K562 (cell line): Measurements from ENCODE around the gene HDAC10. TPM values are rescaled to one million over a fixed set of nuclear protein-coding genes. Genes with fewer than 3 reads are reported as not detected.

Experiments
- BRD9 ChIP-seq: fragments of 450-650 bp; IDR thresholded peaks from 2 replicates; pipeline ENCODE4 v1.6.1; 2018; ENCODE audit warnings: low read depth; ENCODE audit not compliant: partially characterized antibody
- CUX1 ChIP-seq: fragments of 200-800 bp; sonication (Bioruptor generic); IDR thresholded peaks from 2 replicates; pipeline ENCODE4 v1.6.1; 2016; ENCODE audit warnings: missing genetic modification characterization, missing compliant biosample characterization
- JUND ChIP-seq, 2 experiments: IDR thresholded peaks; 2 replicates in 1 of 2; 3 replicates in 1 of 2; pipeline ENCODE4 v1.6.1; 2011; ENCODE audit warnings: borderline replicate concordance in 2 of 2, low read depth in 2 of 2, low read length in 2 of 2, improper control_type of control experiment in 1 of 2, missing biosample characterization in 1 of 2, missing genetic modification characterization in 1 of 2, missing genetic modification reagents in 1 of 2
- KDM4B ChIP-seq, 2 experiments: fragments of 450-650 bp in 1 of 2; sonication (generic) in 1 of 2; IDR thresholded peaks; 2 replicates each; pipeline ENCODE4 v1.6.1; 2016 to 2017; ENCODE audit warnings: borderline replicate concordance in 2 of 2, antibody characterized with exemption in 1 of 2, low read depth in 1 of 2, mild to moderate bottlenecking in 1 of 2
- KHSRP ChIP-seq: fragments of 450-650 bp; IDR thresholded peaks from 2 replicates; pipeline ENCODE4 v1.6.1; 2017
- MIER1 ChIP-seq: fragments of 450-650 bp; IDR thresholded peaks from 2 replicates; pipeline ENCODE4 v1.6.1; 2016; ENCODE audit warnings: antibody characterized with exemption, mild to moderate bottlenecking, low read depth
- SNAPC5 ChIP-seq: fragments of 250-450 bp; sonication (Bioruptor Pico); IDR thresholded peaks from 2 replicates; pipeline ENCODE4 v1.8.0; 2021; ENCODE audit warnings: moderate library complexity, mild to moderate bottlenecking, inconsistent platforms
- ZBTB1 ChIP-seq: sonication (generic); formaldehyde crosslinking; IDR thresholded peaks from 2 replicates; pipeline ENCODE4 v1.8.1; 2023; ENCODE audit warnings: missing genetic modification reagents, low read depth, mild to moderate bottlenecking, borderline replicate concordance
- ZBTB26 ChIP-seq: fragments of 450-650 bp; formaldehyde crosslinking; IDR thresholded peaks from 2 replicates; pipeline ENCODE4 v1.4.0; 2022; ENCODE audit warnings: missing genetic modification characterization
- ZFX ChIP-seq: sonication (generic); formaldehyde crosslinking; IDR thresholded peaks from 2 replicates; pipeline ENCODE4 v1.8.0; 2022; ENCODE audit warnings: mild to moderate bottlenecking, missing genetic modification reagents, moderate library complexity
- ZNF124 ChIP-seq: sonication (generic); formaldehyde crosslinking; IDR thresholded peaks from 2 replicates; pipeline ENCODE4 v1.8.1; 2022; ENCODE audit warnings: missing genetic modification reagents
- ZNF778 ChIP-seq: fragments of 450-650 bp; formaldehyde crosslinking; IDR thresholded peaks from 2 replicates; pipeline ENCODE4 v1.4.0; 2020; ENCODE audit warnings: mild to moderate bottlenecking, moderate library complexity
- ZSCAN29 ChIP-seq: fragments of 450-650 bp; IDR thresholded peaks from 2 replicates; pipeline ENCODE4 v1.6.1; 2017
- polyA plus RNA-seq, 8 experiments: library from polyadenylated mRNA; depleted of rRNA in 4 of 8; stranded (reverse) in 5 of 8; unstranded in 3 of 8; fragments of >200 nt; fragmentation: Nextera tagmentation in 2 of 8; fragmentation: Illumina TruSeq in 1 of 8; extraction: Ambion mirVana in 2 of 8; extraction: Trizol in 1 of 8; gene quantifications; 2 replicates each; pipeline versions ENCODE4 v1.2.1 to v1.2.3, GENCODE V29; 2011 to 2014; ENCODE audit warnings: inconsistent platforms in 1 of 8, missing spikeins in 1 of 8
- total RNA-seq, 7 experiments: library from RNA; depleted of rRNA in 6 of 7; stranded (reverse); fragments of >200 nt in 6 of 7; fragmentation: Illumina TruSeq in 2 of 7; extraction: Trizol in 2 of 7; gene quantifications; 2 replicates each; pipeline versions ENCODE4 v1.2.1 to v1.2.3, GENCODE V29; 2011 to 2021; ENCODE audit warnings: low replicate concordance in 1 of 7
- TF ChIP-seq, protein P1 (sequence below): IDR thresholded peaks from 2 replicates; pipeline ENCODE4 v1.6.1; 2011; ENCODE audit warnings: borderline replicate concordance, low read depth, mild to moderate bottlenecking, moderate library complexity, low read length; ENCODE audit not compliant: insufficient read depth, poor library complexity, severe bottlenecking

The HDAC10 gene
- total and polyA plus RNA-seq, 9 of the 15 experiments (the other 6 are each of a cell fraction or from before 2014, with no cell fraction given): 0.10 to 44.2 (median 6.5) TPM

DNA sequence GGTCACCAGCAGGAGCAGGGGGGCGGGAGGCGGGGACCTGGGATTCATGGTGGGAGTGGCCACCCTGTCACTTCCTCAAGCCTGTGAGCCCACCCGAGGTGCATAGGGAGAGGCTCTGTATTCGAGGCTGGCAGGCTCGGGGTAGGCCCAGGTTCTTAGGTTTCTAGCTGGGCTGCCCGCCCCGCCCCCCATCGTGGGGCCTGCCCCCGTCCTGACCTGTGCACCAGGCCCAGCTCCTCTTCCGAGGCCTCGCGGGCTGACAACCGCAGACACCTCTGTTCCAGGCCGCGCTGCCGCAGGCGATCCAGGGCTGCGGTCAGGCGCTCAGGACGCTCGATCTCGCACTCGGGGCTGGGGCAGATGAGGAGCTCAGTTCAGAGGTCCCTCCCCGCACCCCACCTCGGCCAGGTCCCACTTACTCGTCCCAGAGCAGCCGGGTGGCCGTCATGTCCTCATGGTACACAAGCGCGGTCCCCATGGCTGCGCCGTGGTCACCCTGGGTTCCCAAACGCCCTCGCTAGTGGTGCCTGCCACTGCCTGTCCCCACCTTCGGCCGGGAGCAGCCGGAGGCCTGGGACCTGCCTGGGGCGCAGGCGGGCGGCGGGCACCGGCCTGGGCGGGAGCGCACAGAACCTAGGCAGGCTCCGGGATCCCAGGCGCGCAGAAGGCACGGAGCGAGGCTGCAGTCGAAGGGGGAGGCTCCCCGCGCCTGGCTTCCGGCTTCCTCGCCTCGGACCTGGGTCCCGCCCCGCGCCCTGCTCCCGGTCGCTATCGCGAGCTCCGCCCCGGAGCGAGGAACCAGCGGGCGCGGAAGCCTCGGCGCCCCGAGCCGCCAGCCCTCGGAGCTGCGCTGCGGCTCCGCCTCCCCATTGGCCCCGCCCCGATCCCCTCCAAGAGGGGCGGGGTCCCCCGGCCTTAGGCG lies at the start of gene HDAC10 (continued):
- TF ChIP-seq, protein P1, sequence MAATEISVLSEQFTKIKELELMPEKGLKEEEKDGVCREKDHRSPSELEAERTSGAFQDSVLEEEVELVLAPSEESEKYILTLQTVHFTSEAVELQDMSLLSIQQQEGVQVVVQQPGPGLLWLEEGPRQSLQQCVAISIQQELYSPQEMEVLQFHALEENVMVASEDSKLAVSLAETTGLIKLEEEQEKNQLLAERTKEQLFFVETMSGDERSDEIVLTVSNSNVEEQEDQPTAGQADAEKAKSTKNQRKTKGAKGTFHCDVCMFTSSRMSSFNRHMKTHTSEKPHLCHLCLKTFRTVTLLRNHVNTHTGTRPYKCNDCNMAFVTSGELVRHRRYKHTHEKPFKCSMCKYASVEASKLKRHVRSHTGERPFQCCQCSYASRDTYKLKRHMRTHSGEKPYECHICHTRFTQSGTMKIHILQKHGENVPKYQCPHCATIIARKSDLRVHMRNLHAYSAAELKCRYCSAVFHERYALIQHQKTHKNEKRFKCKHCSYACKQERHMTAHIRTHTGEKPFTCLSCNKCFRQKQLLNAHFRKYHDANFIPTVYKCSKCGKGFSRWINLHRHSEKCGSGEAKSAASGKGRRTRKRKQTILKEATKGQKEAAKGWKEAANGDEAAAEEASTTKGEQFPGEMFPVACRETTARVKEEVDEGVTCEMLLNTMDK: no peak
- peak; percentile 87 for TF ChIP-seq ZBTB1
- TF ChIP-seq ZNF124 (CRISPR knock-in tag): no peak
- TF ChIP-seq KHSRP: no peak
- no peak for TF ChIP-seq BRD9
- no peak for TF ChIP-seq ZBTB26
- TF ChIP-seq MIER1: no peak
- TF ChIP-seq ZNF778 (CRISPR knock-in tag): no peak
- TF ChIP-seq KDM4B (IDR thresholded peaks at IDR 0.05; ENCODE audit: borderline replicate concordance in 2 of 2, low read depth in 1 of 2): peak in 1 of 2 experiments; percentile 42; a peak in 1 of 4 replicates
- TF ChIP-seq ZFX: peak; percentile 71
- TF ChIP-seq CUX1 (CRISPR knock-in tag): no peak
- no peak for TF ChIP-seq SNAPC5 (CRISPR knock-in tag)
- TF ChIP-seq JUND (IDR thresholded peaks at IDR 0.05; ENCODE audit: borderline replicate concordance, low read depth, low read length): no peak
- no peak for TF ChIP-seq JUND (tag; IDR thresholded peaks at IDR 0.05; ENCODE audit: borderline replicate concordance, low read depth, low read length)
- TF ChIP-seq ZSCAN29: 0 out of 2 replicates have a peak, but pooled peaks have one; percentile 37
